Activated CD4-positive, alpha-beta memory T cell treated with anti-CD3 and anti-CD28 coated beads for 36 hours (primary cell): ENCODE results near the gene CCDC182. TPM values are rescaled to one million over a fixed set of nuclear protein-coding genes. Genes with fewer than 3 reads are reported as not detected.
A peak's percentile ranks its signal among the peaks of the same experiment; 100 is the strongest.

ENCODE experiments used
- CTCF ChIA-PET: fragments of 350-600 bp; sonication (Branson Sonifier 250); formaldehyde crosslinking; loops from one replicate; lab custom pipeline; 2021; ENCODE audit warnings: antibody characterized with exemption, inconsistent platforms; lab: Charles Lee
- POLR2A ChIA-PET: fragments of 350-600 bp; sonication (Branson Sonifier 250); formaldehyde crosslinking; loops from one replicate; lab custom pipeline; 2021; ENCODE audit warnings: antibody characterized with exemption; lab: Charles Lee
- DNase-seq: peaks from one replicate; pipeline ENCODE4 v3.0.0-alpha.2; 2020
- H3K27ac Mint-ChIP-seq: one replicate; pipeline ENCODE4 v1.8.0; 2021; ENCODE audit warnings: mixed read lengths
- H3K27me3 Mint-ChIP-seq: one replicate; pipeline ENCODE4 v1.8.0; 2021; ENCODE audit warnings: mixed read lengths
- H3K36me3 Mint-ChIP-seq: one replicate; pipeline ENCODE4 v1.8.0; 2021; ENCODE audit warnings: mixed read lengths
- H3K4me1 Mint-ChIP-seq: one replicate; pipeline ENCODE4 v1.8.0; 2021; ENCODE audit warnings: low read depth, mixed read lengths
- H3K4me3 Mint-ChIP-seq: one replicate; pipeline ENCODE4 v1.8.0; 2021; ENCODE audit warnings: mild to moderate bottlenecking, mixed read lengths
- H3K9me3 Mint-ChIP-seq: one replicate; pipeline ENCODE4 v1.8.0; 2021; ENCODE audit warnings: mixed read lengths
- intact Hi-C: fragments of 100-400 bp; cut with micrococcal nuclease; formaldehyde crosslinking; loops from one replicate; pipeline ENCODE4 v1.15.1; 2023
- total RNA-seq, 2 experiments: library from RNA; stranded (reverse); gene quantifications; one replicate each; pipeline ENCODE4 v1.2.3, GENCODE V29; 2021

CCDC182 gene
- total RNA-seq, 2 experiments from 2014 or later = not detected

DNA sequence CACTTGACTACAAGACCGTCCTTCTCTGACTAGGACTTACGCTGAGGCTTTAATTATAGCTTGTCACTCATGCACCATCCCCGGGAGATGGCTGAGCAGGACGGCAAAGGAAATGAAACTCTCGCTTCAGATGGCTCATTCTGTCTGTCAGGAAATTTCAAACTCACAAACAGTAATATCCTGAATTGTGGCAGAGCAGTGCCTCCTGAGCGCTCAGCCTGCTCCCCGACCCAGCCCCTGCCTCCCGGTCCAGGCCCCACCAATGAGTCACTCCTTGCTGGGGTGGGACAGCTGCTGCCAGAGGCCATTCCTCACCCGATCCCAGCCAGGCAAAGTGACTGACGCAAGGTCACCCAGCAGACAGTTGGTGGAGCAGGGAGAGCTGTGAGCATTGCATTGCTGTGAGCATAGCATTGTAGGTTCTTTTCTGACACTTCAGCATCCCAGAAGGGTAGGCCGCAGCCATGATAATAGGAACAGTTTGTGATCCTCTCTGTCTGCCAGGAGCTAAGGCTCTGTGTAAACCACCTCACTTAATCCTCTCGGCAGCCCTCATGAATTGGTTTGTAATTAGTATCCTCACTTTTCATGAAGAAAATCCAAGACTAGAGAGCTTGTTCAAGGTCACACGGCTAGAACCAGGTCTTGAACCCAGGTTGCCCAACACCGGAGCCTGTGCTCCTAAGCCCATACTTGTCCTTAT, 20.9 kb downstream of the CCDC182 start:
- peak; percentile 16 for DNase-seq
- Mint-ChIP-seq H3K4me3 (no peak overlapping the region), H3K36me3 (no peaks in the 10 kb centered on the region), H3K9me3 (no peaks in the 10 kb centered on the region), H3K4me1 (peaks cover 2% of the 10 kb centered on the region), H3K27me3 (no peaks in the 10 kb centered on the region), H3K27ac (no peak overlapping the region)
- ChIA-PET CTCF (interaction anchor here (1.4 kb wide), 1 partner anchor 481 kb away, joined by 6 read pairs; no protein-coding TSS in a partner anchor), POLR2A (no interaction called here)
- intact Hi-C loops = no loop called here

DNA sequence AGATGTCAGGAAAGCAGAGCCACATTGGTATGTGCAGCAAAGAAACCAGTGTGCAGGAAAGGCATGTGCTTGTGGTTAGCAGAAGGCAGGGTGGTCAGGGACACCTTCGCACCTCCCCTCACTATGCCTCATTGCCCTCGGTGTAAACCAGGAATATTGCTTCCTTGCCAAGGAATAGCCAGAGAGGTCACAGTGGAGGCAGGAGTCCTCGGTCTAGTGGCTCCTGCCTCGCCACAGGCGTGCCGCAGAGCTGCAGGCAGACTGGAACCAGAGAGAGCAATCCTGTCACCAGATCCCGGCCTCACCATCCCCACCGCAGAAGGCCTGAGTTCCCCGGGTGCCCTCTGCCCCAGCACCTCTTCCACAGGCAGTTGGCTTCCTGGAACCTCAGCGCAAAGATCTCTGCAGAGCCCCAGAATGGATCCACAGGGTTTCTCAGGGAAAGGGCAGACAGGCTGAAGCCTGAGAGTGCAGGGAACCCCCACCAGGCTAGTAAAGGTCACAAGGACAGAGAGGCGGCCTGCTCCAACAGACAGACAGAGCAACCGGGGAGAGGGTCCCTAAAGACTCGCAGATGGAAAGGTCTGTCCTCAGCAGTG, 21.6 kb downstream of the CCDC182 start:
- Mint-ChIP-seq H3K27ac (no peak overlapping the region), H3K4me3 (no peak overlapping the region), H3K27me3 (no peaks in the 10 kb centered on the region), H3K9me3 (no peaks in the 10 kb centered on the region), H3K36me3 (no peaks in the 10 kb centered on the region), H3K4me1 (peaks cover 2% of the 10 kb centered on the region)
- DNase-seq = no peak
- CTCF ChIA-PET = no interaction called here
- intact Hi-C loops = no loop called here
- POLR2A ChIA-PET = no interaction called here

DNA sequence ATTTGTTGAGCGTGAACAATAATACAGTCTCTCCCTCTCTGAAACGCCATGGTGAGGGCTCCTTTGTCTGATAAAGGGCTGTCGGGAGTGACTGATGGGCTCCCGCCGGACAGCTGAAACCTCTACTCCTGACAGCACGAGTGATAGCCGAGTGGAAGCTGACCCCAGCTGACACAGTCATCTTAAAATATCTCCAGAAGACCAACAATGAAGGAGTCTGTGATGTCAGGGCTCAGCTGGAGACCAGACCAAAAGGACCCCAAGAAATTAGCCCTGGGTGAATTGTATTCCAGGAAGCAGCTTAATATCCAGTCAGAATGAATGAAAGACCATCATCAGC, 22.4 kb downstream of the CCDC182 start:
- H3K36me3 Mint-ChIP-seq = no peaks in the 10 kb centered on the region
- no peak overlapping the region for H3K4me3 Mint-ChIP-seq
- H3K27ac Mint-ChIP-seq = no peak overlapping the region
- ChIA-PET POLR2A (no interaction called here), CTCF (no interaction called here)
- peaks cover 2% of the 10 kb centered on the region for H3K4me1 Mint-ChIP-seq
- H3K9me3 Mint-ChIP-seq = no peaks in the 10 kb centered on the region
- H3K27me3 Mint-ChIP-seq = no peaks in the 10 kb centered on the region
- no peak for DNase-seq
- intact Hi-C loops = no loop called here

DNA sequence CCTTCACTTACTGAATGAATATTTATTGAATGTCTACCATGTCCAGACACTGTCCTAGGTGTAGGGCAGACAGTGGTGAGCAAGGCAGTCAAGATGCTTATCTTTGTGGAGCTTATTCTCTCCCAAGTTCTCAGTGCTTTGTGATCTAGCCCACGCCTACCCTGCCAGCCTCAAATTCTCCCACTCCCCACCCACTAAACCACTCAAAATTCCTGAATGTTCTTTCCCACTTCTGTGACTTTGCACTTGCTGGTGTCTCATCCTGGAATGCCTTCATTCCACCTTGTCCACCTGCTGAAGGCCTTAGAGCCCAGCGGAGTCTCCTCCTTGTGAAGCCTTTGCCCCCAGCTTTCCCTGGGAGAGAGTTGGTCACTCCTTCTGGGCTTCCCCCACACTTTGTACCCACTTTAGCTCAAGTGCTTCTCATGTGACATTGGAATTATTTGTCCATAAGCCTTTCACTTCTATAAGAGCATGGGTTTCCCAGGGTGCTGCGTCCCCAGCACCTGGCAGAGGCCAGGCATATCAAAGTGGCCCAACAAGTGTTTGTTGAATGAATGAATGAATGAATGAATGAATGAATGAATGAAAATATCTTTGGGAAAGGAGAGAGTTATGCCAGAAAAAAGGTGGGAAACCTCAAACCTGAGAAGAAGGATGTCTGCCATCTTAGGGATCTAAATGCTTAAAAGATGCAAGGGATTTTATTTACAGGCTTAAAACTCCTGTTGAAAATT, 23.0 kb downstream of the CCDC182 start:
- CTCF ChIA-PET = interaction anchor here (1.2 kb wide), 1 partner anchor 61 kb away, joined by 5 read pairs; no protein-coding TSS in a partner anchor
- Mint-ChIP-seq H3K4me1 (peaks cover 2% of the 10 kb centered on the region), H3K27ac (no peak overlapping the region), H3K9me3 (no peaks in the 10 kb centered on the region), H3K36me3 (no peaks in the 10 kb centered on the region), H3K27me3 (no peaks in the 10 kb centered on the region), H3K4me3 (no peak overlapping the region)
- no peak for DNase-seq
- POLR2A ChIA-PET = no interaction called here
- intact Hi-C loops = no loop called here

DNA sequence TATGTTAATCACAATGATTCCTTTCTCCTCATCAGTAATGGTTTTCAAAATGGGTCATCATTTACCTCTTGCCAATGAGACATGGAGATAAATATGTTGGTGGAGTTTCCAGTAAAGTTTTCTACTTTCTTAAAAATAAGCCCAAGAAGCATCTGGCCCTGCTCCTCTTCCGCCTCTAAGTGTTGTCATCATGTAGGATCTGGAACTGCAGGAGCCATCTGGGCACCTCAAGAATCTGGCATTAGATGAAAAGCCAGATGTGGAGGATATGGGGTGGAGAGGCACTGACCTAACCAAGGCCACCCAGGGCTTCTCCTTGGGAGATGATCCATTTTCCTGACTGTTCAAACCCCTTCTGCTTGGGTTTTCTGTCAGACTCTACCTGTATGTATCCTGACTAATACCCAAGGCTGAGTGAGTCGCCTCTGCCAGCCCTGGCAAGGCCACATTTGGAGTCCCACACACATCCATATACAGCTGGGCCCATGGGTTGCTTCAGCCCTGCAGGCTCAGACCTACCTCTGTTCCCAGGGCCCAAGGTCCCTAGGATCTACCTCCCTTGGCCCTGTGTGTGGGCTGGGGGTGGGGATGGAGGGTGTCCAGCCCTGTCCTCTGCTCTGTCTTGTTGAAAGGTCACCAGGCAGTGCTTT, 24.6 kb downstream of the CCDC182 start:
- POLR2A ChIA-PET = no interaction called here
- Mint-ChIP-seq H3K27me3 (peaks cover under 1% of the 10 kb centered on the region), H3K9me3 (no peaks in the 10 kb centered on the region), H3K27ac (no peak overlapping the region), H3K36me3 (no peaks in the 10 kb centered on the region), H3K4me1 (peaks cover 2% of the 10 kb centered on the region), H3K4me3 (no peak overlapping the region)
- DNase-seq = no peak
- CTCF ChIA-PET = interaction anchor here (1.2 to 1.5 kb wide), 2 partner anchors 49 to 63 kb away, joined by 3 to 5 read pairs; no protein-coding TSS in a partner anchor
- intact Hi-C loops = no loop called here

DNA sequence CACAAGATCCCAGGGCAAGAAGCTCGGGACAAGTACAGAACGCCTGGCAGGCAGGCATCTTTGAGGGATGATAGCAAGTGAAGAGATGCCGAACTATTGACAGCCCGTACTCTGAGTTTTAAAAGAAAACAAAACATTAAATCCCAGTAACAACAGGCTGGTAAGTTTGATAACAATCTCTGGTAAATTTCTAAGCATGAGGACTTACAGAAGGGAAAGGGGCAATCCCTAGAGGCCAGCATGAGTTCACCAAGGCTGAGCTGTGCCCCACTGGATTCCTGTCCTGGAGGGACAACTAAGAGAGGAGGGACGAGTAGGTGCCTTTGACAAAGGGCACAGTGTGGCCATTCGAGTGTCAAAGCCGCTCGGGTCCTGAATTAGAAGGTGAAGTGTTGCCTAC, 26.2 kb downstream of the CCDC182 start:
- Mint-ChIP-seq H3K4me3 (no peak overlapping the region), H3K36me3 (no peaks in the 10 kb centered on the region), H3K4me1 (no peaks in the 10 kb centered on the region), H3K9me3 (no peaks in the 10 kb centered on the region), H3K27me3 (peaks cover 10% of the 10 kb centered on the region), H3K27ac (no peak overlapping the region)
- POLR2A ChIA-PET = no interaction called here
- intact Hi-C loops = no loop called here
- no peak for DNase-seq
- CTCF ChIA-PET = interaction anchor here (1.3 kb wide), 1 partner anchor 65 kb away, joined by 4 read pairs; no protein-coding TSS in a partner anchor

DNA sequence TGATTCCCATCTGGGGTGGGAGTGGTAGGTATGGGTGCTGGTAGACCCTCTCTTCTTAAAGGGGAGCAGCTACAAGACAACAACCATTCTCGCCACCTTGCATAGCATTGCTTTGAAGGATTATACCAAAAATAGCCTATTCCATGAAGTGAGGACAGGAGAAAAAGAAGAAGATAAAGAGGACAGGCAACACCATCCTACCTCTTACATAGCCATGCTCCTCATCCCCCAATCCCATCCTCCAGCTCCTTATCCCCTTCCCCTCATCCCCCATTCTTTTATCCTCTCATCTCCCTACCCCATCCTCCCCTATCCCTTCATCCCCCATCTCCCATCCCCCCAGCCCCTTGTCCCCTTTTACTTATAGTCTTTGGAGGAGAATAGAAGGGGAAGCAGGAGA, 29.1 kb downstream of the CCDC182 start:
- H3K27me3 Mint-ChIP-seq = peaks cover 14% of the 10 kb centered on the region
- ChIA-PET CTCF (no interaction called here), POLR2A (no interaction called here)
- no peaks in the 10 kb centered on the region for H3K36me3 Mint-ChIP-seq
- intact Hi-C loops = no loop called here
- no peaks in the 10 kb centered on the region for H3K4me1 Mint-ChIP-seq
- DNase-seq = no peak
- no peak overlapping the region for H3K4me3 Mint-ChIP-seq
- H3K9me3 Mint-ChIP-seq = no peaks in the 10 kb centered on the region
- no peak overlapping the region for H3K27ac Mint-ChIP-seq

DNA sequence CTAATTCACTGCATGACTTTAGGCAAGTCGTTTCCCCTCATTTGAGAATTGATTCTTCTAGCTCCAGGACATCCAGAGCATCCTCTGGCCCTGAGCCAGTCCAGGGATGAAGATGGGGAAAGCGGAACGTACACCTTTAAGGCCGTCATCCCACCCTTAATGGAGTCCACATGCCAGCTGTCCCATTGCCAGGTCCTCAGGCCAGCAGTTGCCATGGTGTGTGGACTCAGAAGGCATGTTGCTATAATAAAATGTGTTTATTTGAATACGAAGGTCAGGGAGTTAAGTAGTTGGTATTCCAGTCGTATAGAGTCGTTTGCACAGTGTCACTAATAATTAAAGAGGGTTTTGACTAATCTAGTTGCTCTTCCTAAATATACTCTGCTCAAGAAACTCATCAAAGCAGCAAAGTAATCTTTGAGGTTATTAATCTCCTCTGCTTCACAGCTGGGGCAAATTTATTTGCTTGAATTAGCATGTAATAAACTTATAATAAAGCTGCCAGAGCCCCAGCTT, 30.4 kb downstream of the CCDC182 start:
- peaks cover 14% of the 10 kb centered on the region for H3K27me3 Mint-ChIP-seq
- ChIA-PET POLR2A (no interaction called here), CTCF (no interaction called here)
- no peak overlapping the region for H3K4me3 Mint-ChIP-seq
- peaks cover 5% of the 10 kb centered on the region for H3K9me3 Mint-ChIP-seq
- H3K27ac Mint-ChIP-seq = no peak overlapping the region
- no peaks in the 10 kb centered on the region for H3K36me3 Mint-ChIP-seq
- H3K4me1 Mint-ChIP-seq = no peaks in the 10 kb centered on the region
- intact Hi-C loops = no loop called here
- DNase-seq = no peak

DNA sequence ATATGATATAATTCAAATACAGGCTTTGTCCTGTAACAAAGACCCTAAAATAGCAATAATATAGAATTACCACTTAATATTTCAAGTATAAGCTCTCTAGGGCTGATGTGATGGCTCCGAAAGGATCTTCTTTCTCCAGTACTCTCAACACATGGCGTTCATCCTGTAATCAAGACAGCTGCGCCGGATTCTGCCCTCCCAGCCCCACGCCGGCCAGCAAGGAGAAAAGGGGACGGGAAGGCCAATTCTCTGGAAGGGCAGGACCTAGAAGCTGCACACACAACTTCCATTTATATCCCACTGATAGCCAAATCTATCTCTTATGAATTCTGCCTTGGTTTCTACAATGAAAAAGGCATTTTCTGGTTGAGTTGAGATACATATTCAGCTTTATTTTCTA, 32.0 kb downstream of the CCDC182 start:
- no peak for DNase-seq
- POLR2A ChIA-PET = no interaction called here
- Mint-ChIP-seq H3K27ac (no peak overlapping the region), H3K4me1 (no peaks in the 10 kb centered on the region), H3K4me3 (no peak overlapping the region), H3K9me3 (peaks cover 8% of the 10 kb centered on the region), H3K36me3 (no peaks in the 10 kb centered on the region), H3K27me3 (peaks cover 14% of the 10 kb centered on the region)
- intact Hi-C loops = no loop called here
- CTCF ChIA-PET = no interaction called here

DNA sequence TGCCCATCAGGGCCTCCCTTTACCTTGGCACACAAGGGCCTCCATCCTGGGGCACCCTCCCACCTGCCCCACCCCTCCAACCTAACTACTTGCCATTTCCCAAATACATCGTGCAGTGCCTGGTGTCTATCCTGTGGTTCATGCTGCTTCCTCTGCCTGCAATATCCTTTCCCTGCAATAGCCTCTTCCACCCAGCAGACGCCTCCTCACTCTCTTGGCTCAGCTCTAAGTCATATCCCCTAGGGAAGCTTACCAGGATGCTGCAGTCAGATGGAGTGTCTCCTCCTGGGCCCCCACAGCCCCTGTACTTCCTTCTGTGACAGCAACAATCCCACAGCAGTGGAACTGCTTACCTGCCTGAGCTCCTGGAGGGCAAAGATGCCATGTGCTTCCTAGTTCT, 36.7 kb downstream of the CCDC182 start:
- ChIA-PET CTCF (interaction anchor here (1.5 kb wide), 1 partner anchor 37 kb away, joined by 4 read pairs; no protein-coding TSS in a partner anchor), POLR2A (no interaction called here)
- no peaks in the 10 kb centered on the region for H3K36me3 Mint-ChIP-seq
- H3K27ac Mint-ChIP-seq = no peak overlapping the region
- peaks cover under 1% of the 10 kb centered on the region for H3K27me3 Mint-ChIP-seq
- intact Hi-C loops = no loop called here
- H3K4me3 Mint-ChIP-seq = no peak overlapping the region
- H3K9me3 Mint-ChIP-seq = peaks cover 8% of the 10 kb centered on the region
- no peak for DNase-seq
- H3K4me1 Mint-ChIP-seq = no peaks in the 10 kb centered on the region

DNA sequence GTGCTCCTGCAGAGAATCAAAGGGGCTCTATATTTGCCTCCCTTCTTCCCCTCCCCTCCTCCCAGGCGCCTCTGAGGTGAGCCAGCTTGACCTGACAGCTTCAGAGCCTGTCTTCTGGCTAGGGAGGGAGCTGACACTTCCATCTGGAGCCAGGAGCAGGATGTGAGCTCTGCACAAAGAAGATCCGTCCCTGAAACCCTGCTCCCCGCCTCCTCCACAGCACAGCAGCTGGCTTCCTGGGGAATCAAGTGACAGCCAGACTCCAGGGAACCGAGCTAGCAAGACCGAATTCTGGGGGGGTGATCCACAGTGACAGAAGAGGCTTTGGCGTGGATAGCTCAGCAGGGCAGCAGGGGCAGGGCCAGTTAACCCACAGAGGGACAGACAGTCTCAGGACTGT, 37.2 kb downstream of the CCDC182 start:
- H3K9me3 Mint-ChIP-seq = peaks cover 8% of the 10 kb centered on the region
- intact Hi-C loops = no loop called here
- no peaks in the 10 kb centered on the region for H3K36me3 Mint-ChIP-seq
- no peaks in the 10 kb centered on the region for H3K27me3 Mint-ChIP-seq
- no peak overlapping the region for H3K4me3 Mint-ChIP-seq
- POLR2A ChIA-PET = no interaction called here
- no peak for DNase-seq
- H3K4me1 Mint-ChIP-seq = no peaks in the 10 kb centered on the region
- H3K27ac Mint-ChIP-seq = no peak overlapping the region
- CTCF ChIA-PET = interaction anchor here (1.5 kb wide), 1 partner anchor 36 kb away, joined by 4 read pairs; no protein-coding TSS in a partner anchor

DNA sequence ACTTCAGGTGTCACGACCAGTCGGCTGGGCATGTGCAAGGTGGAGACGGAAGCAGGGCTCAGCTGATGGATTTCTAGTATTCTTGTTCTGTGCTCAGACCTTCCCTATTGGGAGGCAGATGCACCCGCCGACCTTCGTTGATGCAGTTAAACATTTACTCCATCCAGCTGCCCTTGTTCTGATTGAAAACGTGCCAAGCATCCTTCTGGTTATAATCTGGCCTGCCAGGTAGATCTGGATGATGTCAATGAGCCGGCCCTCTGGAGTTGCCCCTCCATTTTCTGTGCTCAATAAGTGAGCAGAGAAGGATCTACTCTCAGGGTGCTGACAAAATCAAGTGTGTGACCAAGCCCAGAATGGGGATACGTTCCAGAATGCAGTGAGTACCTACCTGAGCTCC, 38.3 kb downstream of the CCDC182 start:
- no peaks in the 10 kb centered on the region for H3K4me1 Mint-ChIP-seq
- no peak overlapping the region for H3K4me3 Mint-ChIP-seq
- no peaks in the 10 kb centered on the region for H3K27me3 Mint-ChIP-seq
- peaks cover 8% of the 10 kb centered on the region for H3K9me3 Mint-ChIP-seq
- H3K27ac Mint-ChIP-seq = no peak overlapping the region
- DNase-seq = no peak
- ChIA-PET POLR2A (no interaction called here), CTCF (no interaction called here)
- intact Hi-C loops = no loop called here
- no peaks in the 10 kb centered on the region for H3K36me3 Mint-ChIP-seq
